Kidney epithelial cell (primary cell): ENCODE data around the gene RIPOR2. TPM values are rescaled to one million over a fixed set of nuclear protein-coding genes. Genes with fewer than 3 reads are reported as not detected.

Source experiments
- DNase-seq: peaks from one replicate; pipeline ENCODE4 v3.0.0-alpha.2; 2010; ENCODE audit warnings: low read depth
- H3K27me3 ChIP-seq: 2 replicates; pipeline ENCODE4 v1.6.0; 2011; ENCODE audit warnings: low read length; ENCODE audit not compliant: control insufficient read depth, insufficient read depth
- H3K36me3 ChIP-seq: 2 replicates; pipeline ENCODE4 v1.5.1; 2011; ENCODE audit warnings: low read length; ENCODE audit not compliant: control insufficient read depth, insufficient read depth
- H3K4me3 ChIP-seq: 2 replicates; pipeline ENCODE4 v1.5.1; 2011; ENCODE audit warnings: low read depth, mild to moderate bottlenecking, control low read depth, low read length
- total RNA-seq: library from RNA; depleted of rRNA; stranded (reverse); fragments of >200 nt; gene quantifications from 2 replicates; pipeline ENCODE4 v1.2.3, GENCODE V29; 2015
- TF ChIP-seq, protein P1 (sequence below): IDR thresholded peaks from 2 replicates; pipeline ENCODE4 v1.5.1; 2011; ENCODE audit warnings: mild to moderate bottlenecking, moderate library complexity, low read length, control low read depth, inconsistent platforms; ENCODE audit not compliant: insufficient read depth, poor library complexity, severe bottlenecking

RIPOR2 gene
- total RNA-seq, 1 donor from 2014 or later = 0.79 TPM

DNA sequence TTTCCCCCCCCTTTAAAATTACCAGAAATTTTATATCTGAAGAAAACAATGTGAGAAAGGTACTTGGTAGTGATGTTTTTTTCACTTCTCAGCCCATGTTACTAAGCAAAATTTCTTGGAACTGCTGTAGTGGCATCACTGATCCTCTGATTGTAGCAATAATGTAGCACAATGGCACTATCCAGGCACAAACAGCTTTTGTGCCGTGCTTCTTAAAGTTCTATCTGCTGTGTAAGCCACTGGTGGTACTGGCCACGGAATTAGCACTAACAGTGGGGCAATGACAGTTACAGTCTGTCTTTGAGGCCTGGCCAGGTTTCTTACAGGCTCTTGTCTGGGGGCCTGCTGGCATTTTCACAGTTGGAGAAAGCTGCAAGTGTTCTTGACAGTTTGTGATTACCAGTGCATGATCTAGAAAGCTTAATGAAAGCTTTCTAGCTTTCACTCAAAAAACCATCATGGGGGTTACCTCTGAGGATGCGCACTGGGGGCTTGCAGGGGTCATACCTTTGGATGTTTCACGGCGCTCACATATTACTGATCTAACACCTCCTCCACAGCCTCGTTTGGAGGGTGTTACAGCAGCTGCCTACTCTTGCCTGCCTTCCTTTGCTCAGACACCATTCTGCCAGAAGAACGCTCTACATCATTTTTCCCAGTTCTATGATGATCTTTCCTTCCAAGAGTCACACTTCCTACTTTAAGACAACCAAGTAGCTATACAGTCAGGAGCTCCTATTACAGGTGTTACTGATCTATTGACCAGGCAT lies 78.7 kb downstream of the RIPOR2 start:
- TF ChIP-seq, protein P1, sequence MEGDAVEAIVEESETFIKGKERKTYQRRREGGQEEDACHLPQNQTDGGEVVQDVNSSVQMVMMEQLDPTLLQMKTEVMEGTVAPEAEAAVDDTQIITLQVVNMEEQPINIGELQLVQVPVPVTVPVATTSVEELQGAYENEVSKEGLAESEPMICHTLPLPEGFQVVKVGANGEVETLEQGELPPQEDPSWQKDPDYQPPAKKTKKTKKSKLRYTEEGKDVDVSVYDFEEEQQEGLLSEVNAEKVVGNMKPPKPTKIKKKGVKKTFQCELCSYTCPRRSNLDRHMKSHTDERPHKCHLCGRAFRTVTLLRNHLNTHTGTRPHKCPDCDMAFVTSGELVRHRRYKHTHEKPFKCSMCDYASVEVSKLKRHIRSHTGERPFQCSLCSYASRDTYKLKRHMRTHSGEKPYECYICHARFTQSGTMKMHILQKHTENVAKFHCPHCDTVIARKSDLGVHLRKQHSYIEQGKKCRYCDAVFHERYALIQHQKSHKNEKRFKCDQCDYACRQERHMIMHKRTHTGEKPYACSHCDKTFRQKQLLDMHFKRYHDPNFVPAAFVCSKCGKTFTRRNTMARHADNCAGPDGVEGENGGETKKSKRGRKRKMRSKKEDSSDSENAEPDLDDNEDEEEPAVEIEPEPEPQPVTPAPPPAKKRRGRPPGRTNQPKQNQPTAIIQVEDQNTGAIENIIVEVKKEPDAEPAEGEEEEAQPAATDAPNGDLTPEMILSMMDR = no peak
- DNase-seq = no peak
- Histone ChIP-seq H3K27me3 (no peaks in the 10 kb centered on the region), H3K36me3 (no peaks in the 10 kb centered on the region), H3K4me3 (no peak overlapping the region)

GRCh38 chr6:24856246-24856599 lies 79.5 kb downstream of the RIPOR2 start:
- H3K27me3 ChIP-seq = no peaks in the 10 kb centered on the region
- no peak for DNase-seq
- H3K4me3 ChIP-seq = no peak overlapping the region
- no peaks in the 10 kb centered on the region for H3K36me3 ChIP-seq
- TF ChIP-seq, protein P1 = no peak

- no peak overlapping the region for H3K4me3 ChIP-seq
- no peaks in the 10 kb centered on the region for H3K27me3 ChIP-seq
- DNase-seq = peak; percentile 23
- no peaks in the 10 kb centered on the region for H3K36me3 ChIP-seq
- TF ChIP-seq, protein P1 = peak; percentile 80
Observed at GRCh38 chr6:24855395-24856245, 80.1 kb downstream of the RIPOR2 start.

DNA sequence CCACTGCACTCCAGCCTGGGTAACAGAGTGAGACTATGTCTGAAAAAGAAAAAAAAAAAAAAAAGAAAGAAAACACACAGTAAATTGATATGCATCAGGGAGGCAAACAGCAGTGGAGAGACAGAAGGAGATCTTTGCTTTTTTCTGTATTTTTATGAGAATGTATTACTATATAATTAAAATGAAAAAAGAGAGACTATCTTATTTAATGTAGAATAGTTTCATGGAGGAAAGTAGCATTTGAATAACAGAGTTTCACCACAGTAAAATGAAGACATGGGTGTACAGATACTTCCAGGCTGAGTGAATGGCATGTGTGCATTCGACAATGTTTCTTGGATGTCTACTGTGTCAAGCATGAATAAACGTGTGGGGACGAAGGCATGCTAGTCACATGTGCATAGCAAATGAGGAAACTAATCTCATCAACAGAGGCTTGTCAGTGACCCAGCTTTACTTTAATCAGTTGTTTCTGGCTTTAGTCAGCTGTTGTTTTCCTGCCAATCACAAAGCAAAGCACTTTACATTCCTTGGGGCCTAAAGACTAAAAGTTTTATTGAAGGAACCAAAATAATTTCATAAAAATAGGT lies 81.6 kb downstream of the RIPOR2 start:
- Histone ChIP-seq H3K36me3 (no peaks in the 10 kb centered on the region), H3K27me3 (no peaks in the 10 kb centered on the region), H3K4me3 (no peak overlapping the region)
- TF ChIP-seq, protein P1 = no peak
- DNase-seq = no peak

DNA sequence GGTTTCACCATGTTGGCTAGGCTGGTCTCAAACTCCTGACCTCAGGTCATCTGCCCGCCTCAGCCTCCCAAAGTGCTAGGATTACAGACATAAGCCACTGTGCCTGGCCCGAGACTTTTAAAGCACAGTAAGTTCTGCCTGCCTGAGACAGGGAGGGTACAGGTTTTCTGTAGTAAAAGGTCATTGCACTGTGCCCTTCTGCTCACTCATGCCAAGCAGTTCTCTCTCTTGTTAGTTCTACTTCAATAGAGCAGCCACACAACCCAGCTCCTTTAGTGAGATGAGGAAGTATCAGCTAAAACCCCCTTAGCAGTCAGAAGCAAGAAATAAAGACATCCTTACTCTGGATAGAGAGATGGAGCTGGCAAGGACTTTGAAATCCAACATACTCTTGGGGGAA lies 84.7 kb downstream of the RIPOR2 start:
- TF ChIP-seq, protein P1 = no peak
- DNase-seq = no peak
- H3K4me3 ChIP-seq = no peak overlapping the region
- H3K36me3 ChIP-seq = no peaks in the 10 kb centered on the region
- H3K27me3 ChIP-seq = no peaks in the 10 kb centered on the region
